HG02943 (cell line): ENCODE measurements around the gene PHF2.

ENCODE experiments used
- ATAC-seq: cut with Tn5 transposase; IDR thresholded peaks from one replicate; pipeline ENCODE4 v1.9.1; 2021; ENCODE audit warnings: mild to moderate bottlenecking, low read depth, moderate library complexity; ENCODE audit not compliant: unreplicated experiment

PHF2 gene

GRCh38 chr9:93576258-93577077 lies at the start of gene PHF2:
PHF2 (plus strand) TSS chr9:93576584; CDS start chr9:93576774, 190 bp downstream.
- no peak for ATAC-seq

DNA sequence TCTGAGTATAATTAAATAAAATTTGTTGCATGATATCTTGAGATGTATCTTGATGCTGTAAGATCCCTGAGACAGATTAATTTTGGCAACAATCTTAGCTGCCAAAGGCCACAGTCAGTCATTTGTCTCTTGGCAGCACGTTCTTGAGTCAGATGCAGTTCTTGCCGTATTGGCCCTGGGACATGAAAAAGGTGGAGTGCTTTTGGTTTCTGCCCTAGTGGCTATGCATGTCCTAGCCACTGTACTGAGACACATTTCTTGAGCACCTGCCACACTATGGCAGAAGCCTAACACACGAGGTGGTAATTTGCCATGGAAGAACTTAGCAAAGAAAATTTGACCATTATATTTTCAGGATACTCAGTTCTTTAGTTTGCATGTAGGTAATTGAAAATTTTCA lies 45.0 kb upstream of the PHF2 start:
- no peak for ATAC-seq

DNA sequence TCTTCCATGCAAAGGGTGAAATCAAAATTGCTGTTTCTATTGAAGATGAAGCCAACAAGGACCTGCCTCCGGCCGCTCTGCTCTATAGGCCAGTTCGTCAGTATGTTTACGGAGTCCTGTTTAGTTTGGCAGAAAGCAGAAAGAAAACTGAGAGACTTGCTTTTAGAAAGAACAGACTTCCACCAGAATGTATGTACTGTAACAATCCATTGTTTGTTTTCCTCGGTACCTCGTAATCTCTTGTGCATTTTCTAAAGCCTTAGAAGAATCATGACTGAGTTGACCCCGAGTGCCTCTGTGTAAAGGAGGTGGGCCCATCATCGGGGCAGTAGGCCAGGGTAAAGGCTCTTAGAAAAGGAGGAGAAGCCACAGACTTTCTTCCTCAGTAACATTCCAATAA lies 44.2 kb upstream of the PHF2 start:
- no peak for ATAC-seq

DNA sequence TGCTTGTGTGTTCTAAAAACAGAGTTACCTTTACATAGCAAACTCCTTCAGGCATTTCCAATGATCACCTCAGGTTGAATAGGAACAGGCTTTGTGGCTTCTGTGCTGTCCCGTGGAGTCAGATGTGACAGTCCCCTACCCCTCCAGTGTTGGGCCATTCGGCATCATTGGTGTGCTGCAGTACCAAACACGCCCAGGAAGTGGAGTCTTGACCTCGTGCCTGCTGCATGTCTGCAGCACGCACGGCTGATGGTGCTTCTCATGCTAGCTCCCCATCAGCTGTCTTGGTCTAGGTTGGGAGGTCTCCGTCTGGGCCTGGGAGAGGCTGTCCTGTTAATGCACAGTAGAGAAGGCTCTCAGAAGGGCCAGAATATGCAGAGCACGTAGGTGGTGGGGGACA lies 42.5 kb upstream of the PHF2 start:
- ATAC-seq = no peak

DNA sequence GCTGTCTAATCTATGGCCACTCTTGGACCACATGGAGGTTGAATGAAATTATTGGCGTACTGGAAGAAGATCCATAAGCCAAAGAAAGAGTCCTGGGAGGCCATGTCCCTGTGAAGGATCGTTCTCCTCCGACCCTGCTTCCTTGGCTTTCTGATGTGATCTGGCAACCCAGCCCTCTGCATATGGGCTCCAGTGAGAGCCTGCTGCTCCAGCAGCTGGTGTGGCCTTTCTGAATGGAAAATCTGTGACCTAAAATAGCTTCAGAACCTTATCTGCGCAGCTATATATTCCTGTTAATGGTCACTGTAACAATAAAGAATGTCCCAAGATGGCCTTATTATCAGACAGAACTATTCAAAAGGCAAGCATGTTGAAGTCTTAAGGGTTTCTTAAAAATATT lies 40.2 kb upstream of the PHF2 start:
- ATAC-seq = no peak

DNA sequence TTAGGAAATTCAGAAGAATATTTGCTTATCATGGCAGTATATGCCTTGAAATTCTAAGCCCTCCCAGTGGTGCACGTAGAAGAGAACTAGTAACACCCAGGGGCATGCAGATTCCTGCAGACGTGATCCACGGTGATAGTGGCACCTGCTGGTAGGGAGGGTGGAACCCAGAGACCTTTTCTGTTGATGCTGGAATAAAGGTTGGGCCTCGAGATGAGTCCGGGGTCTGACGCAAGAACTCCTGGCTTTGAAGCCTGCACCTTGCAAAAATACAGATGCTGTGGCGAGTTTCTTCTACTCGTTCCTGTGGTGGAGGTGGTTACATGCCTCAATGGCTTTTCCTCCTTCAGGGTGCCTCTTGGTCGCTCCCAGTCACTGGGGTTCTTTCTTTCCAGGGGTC lies 39.5 kb upstream of the PHF2 start:
- no peak for ATAC-seq

- ATAC-seq = no peak
Observed at GRCh38 chr9:93540305-93540704, 36.1 kb upstream of the PHF2 start.

GRCh38 chr9:93541005-93541404 lies 35.4 kb upstream of the PHF2 start:
- no peak for ATAC-seq

GRCh38 chr9:93541581-93542349 lies 34.6 kb upstream of the PHF2 start:
- ATAC-seq = no peak

GRCh38 chr9:93543117-93543516 lies 33.3 kb upstream of the PHF2 start:
- no peak for ATAC-seq

DNA sequence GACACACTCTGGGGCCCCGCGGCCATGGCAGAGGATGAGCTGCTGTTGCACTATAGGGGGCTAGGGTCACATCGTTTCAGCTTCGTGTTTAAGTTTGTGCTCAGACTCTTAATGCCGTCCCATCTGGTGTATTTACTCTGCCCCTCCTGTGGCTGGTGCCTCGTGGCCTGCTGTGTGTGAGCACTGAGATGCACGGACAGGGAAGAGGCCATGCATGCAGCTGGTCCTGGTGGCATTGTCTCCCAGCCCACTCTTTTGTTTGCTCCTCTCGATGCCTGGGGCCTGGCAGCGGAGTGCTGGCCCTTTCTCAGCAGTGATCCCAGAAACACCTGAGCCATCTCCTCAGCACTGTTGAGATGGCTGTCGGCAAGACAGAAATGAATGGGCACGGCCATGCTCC lies 30.0 kb upstream of the PHF2 start:
- no peak for ATAC-seq

DNA sequence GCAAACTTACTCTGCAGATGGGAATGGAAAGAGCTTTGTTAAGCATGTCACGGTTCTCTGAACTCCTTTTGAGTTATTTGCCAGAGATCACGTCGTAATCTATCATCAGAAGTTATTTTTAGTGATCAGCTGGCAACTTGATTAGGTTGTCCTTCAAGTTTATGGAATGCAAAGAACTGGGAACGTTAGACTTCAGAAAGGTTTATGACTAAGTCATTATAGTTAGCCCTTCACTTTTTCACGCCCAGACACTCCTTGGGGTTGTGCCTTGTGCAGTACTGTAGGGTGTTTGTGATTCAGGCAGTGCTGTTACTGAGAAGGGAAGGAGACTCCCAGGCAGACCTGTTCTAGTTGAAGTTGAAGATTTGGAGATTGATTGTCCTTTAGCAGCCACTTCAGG lies 26.8 kb upstream of the PHF2 start:
- no peak for ATAC-seq

- ATAC-seq = no peak
Observed at GRCh38 chr9:93552923-93553322, 23.5 kb upstream of the PHF2 start.

- ATAC-seq = no peak
Observed at GRCh38 chr9:93555370-93555769, 21.0 kb upstream of the PHF2 start.

- ATAC-seq = no peak
Observed at GRCh38 chr9:93557366-93558137, 18.8 kb upstream of the PHF2 start.

- no peak for ATAC-seq
Observed at GRCh38 chr9:93558503-93558902, 17.9 kb upstream of the PHF2 start.

DNA sequence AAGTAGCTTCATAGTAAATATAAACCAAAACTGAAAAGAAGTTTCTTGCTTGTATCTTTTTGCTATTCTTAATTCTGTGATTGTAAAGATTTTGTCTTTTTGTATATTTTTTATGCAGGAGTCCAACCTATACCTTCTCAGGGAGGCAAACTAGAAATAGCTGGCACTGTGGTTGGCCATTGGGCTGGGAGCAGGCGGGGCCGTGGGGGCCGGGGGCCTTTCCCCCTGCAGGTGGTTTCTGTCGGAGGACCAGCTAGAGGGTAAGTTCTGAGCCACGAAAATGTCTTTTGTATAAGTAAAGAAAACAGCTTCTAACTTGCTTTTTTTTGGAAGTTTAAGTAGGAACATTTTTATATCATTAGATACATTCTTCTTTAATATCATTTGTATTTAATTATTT lies 15.4 kb upstream of the PHF2 start:
- no peak for ATAC-seq

DNA sequence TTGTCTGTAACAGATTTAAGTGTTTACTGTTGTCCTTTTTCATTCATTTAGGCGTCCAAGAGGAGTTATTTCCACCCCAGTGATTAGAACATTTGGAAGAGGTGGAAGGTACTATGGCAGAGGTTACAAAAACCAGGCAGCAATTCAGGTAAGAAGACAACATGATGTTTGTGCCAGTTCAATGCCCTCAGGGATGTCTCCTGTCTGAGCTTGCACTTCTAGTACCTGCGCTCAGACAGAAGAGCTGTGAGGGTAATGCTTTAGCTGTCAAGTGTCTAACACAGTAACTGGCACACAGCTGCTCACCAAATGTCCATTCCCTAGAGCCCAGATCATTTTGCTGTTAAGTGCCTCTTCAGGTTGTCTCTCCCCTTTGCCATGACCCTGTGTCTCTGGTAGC lies 14.2 kb upstream of the PHF2 start:
- no peak for ATAC-seq

GRCh38 chr9:93565089-93565488 lies 11.3 kb upstream of the PHF2 start:
- no peak for ATAC-seq

GRCh38 chr9:93566408-93567270 lies 9.7 kb upstream of the PHF2 start:
- ATAC-seq = peak; percentile 83
